ENCODE results near the gene MAP3K5. TPM values are rescaled to one million over a fixed set of nuclear protein-coding genes. Genes with fewer than 3 reads are reported as not detected.

The MAP3K5 gene
- total and polyA plus RNA-seq, 9 of the 15 experiments (the other 6 are each of a cell fraction or from before 2014, with no cell fraction given) = 2.2 to 13.0 (median 9.9) TPM

DNA sequence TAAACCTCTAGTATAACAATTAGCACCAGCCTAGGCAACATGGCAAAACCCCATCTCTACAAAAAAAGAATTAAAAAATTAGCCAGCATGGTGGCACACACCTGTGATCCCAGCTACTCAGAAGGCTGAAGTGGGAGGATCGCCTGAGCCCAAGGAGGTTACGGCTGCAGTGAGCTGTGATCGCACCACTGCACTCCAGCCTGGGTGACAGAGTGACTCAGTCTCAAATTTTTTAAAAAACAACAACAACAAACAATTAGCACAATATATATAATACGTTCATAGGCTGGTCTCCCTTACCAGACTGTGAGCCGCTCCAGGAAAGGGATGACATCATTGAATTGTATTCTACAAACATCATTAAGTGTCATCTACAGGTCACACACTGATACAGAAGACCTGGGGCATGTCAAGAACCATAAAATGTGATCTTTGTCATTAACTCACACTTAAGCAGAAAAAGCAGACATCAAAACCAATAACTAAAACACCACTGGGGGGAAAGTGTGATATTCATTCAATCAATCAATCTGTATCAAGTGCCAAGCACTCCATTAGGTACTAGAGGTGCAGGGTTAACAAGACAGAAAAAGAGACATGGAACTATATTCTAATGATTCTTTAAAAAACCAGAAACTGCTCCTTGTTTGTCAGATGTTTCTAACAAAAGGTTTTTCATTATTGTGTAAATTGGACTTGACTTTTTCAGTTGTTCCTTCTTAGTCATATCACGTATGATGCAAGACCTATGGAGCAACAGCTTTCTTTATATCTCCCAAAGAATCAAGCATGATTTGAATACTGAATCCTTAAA lies 17.8 kb downstream of the MAP3K5 start (continued):
- no peak for TF ChIP-seq ZFP30 (CRISPR knock-in tag; IDR thresholded peaks at IDR 0.05; ENCODE audit: borderline replicate concordance)
- no peak for TF ChIP-seq ZNF212 (CRISPR knock-in tag; IDR thresholded peaks at IDR 0.05)
- TF ChIP-seq, protein P1, sequence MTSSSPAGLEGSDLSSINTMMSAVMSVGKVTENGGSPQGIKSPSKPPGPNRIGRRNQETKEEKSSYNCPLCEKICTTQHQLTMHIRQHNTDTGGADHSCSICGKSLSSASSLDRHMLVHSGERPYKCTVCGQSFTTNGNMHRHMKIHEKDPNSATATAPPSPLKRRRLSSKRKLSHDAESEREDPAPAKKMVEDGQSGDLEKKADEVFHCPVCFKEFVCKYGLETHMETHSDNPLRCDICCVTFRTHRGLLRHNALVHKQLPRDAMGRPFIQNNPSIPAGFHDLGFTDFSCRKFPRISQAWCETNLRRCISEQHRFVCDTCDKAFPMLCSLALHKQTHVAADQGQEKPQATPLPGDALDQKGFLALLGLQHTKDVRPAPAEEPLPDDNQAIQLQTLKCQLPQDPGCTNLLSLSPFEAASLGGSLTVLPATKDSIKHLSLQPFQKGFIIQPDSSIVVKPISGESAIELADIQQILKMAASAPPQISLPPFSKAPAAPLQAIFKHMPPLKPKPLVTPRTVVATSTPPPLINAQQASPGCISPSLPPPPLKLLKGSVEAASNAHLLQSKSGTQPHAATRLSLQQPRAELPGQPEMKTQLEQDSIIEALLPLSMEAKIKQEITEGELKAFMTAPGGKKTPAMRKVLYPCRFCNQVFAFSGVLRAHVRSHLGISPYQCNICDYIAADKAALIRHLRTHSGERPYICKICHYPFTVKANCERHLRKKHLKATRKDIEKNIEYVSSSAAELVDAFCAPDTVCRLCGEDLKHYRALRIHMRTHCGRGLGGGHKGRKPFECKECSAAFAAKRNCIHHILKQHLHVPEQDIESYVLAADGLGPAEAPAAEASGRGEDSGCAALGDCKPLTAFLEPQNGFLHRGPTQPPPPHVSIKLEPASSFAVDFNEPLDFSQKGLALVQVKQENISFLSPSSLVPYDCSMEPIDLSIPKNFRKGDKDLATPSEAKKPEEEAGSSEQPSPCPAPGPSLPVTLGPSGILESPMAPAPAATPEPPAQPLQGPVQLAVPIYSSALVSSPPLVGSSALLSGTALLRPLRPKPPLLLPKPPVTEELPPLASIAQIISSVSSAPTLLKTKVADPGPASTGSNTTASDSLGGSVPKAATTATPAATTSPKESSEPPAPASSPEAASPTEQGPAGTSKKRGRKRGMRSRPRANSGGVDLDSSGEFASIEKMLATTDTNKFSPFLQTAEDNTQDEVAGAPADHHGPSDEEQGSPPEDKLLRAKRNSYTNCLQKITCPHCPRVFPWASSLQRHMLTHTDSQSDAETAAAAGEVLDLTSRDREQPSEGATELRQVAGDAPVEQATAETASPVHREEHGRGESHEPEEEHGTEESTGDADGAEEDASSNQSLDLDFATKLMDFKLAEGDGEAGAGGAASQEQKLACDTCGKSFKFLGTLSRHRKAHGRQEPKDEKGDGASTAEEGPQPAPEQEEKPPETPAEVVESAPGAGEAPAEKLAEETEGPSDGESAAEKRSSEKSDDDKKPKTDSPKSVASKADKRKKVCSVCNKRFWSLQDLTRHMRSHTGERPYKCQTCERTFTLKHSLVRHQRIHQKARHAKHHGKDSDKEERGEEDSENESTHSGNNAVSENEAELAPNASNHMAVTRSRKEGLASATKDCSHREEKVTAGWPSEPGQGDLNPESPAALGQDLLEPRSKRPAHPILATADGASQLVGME (CRISPR knock-in tag; IDR thresholded peaks at IDR 0.05) = no peak
- no peak for TF ChIP-seq HNRNPK (IDR thresholded peaks at IDR 0.05; ENCODE audit: low read depth, low read length, poor library complexity, severe bottlenecking)
- no peak for TF ChIP-seq SMARCE1 (IDR thresholded peaks at IDR 0.05)
- TF ChIP-seq SMARCB1 (IDR thresholded peaks at IDR 0.05; ENCODE audit: insufficient read length, low read depth) = no peak
- peak; percentile 50; the same call in 1 of the 2 replicates for TF ChIP-seq BACH1 (tag; IDR thresholded peaks at IDR 0.05)
- no peak for TF ChIP-seq NR2C1 (IDR thresholded peaks at IDR 0.05)
- TF ChIP-seq NR2C1 (tag; IDR thresholded peaks at IDR 0.05) = 0 out of 2 replicates have a peak, but pooled peaks have one; percentile 30
- no peak for TF ChIP-seq ZNF354B (CRISPR knock-in tag; IDR thresholded peaks at IDR 0.05)
- peak; percentile 30; the same call in 1 of the 2 replicates for TF ChIP-seq ARID1B (IDR thresholded peaks at IDR 0.05)
- peak; percentile 77 for TF ChIP-seq CEBPG (CRISPR knock-in tag; IDR thresholded peaks at IDR 0.05)
- TF ChIP-seq CEBPG (tag; conservative IDR thresholded peaks at IDR 0.05 in 1 of 2, IDR thresholded peaks at IDR 0.05 in 1 of 2) = peak; percentile 98 to 99
- TF ChIP-seq, protein P2, sequence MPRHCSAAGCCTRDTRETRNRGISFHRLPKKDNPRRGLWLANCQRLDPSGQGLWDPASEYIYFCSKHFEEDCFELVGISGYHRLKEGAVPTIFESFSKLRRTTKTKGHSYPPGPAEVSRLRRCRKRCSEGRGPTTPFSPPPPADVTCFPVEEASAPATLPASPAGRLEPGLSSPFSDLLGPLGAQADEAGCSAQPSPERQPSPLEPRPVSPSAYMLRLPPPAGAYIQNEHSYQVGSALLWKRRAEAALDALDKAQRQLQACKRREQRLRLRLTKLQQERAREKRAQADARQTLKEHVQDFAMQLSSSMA (CRISPR knock-in tag; IDR thresholded peaks at IDR 0.05) = no peak
- TF ChIP-seq, protein P3, sequence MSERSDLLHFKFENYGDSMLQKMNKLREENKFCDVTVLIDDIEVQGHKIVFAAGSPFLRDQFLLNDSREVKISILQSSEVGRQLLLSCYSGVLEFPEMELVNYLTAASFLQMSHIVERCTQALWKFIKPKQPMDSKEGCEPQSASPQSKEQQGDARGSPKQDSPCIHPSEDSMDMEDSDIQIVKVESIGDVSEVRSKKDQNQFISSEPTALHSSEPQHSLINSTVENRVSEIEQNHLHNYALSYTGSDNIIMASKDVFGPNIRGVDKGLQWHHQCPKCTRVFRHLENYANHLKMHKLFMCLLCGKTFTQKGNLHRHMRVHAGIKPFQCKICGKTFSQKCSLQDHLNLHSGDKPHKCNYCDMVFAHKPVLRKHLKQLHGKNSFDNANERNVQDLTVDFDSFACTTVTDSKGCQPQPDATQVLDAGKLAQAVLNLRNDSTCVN (CRISPR knock-in tag; IDR thresholded peaks at IDR 0.05) = no peak
- no peak for TF ChIP-seq CBFA2T2 (conservative IDR thresholded peaks at IDR 0.05)
- no peak for TF ChIP-seq FOXJ2 (tag; IDR thresholded peaks at IDR 0.05)
- TF ChIP-seq ZNF197 (CRISPR knock-in tag; IDR thresholded peaks at IDR 0.05; ENCODE audit: low read depth) = no peak
- TF ChIP-seq MYBL2 (IDR thresholded peaks at IDR 0.05; ENCODE audit: low read depth) = no peak; the same call in 1 of the 2 replicates
- no peak for TF ChIP-seq MYBL2 (CRISPR knock-in tag; IDR thresholded peaks at IDR 0.05; ENCODE audit: borderline replicate concordance)
- no peak for TF ChIP-seq SREBF2 (CRISPR knock-in tag; IDR thresholded peaks at IDR 0.05)
- no peak for TF ChIP-seq GABPB2 (CRISPR knock-in tag; conservative IDR thresholded peaks at IDR 0.05)
- no peak for TF ChIP-seq ZNF785 (CRISPR knock-in tag; IDR thresholded peaks at IDR 0.05)
